SK-N-SH treated with all-trans-retinoic acid at 6 μM for 48 hours (cell line): ENCODE results near the gene LENEP.

Experiments
- ATAC-seq: fragments of 200-7000 bp; cut with Tn5 transposase; 3 replicates; pipeline ENCODE4 v1.9.1; 2020; ENCODE audit warnings: mild to moderate bottlenecking, moderate library complexity
- ARNTL ChIP-seq: fragments of 450-650 bp; formaldehyde crosslinking; IDR thresholded peaks from 2 replicates; pipeline ENCODE4 v1.5.0; 2020; ENCODE audit warnings: low read depth, mild to moderate bottlenecking, moderate library complexity, borderline replicate concordance
- BACH2 ChIP-seq: fragments of 250-450 bp; sonication (Bioruptor Pico); IDR thresholded peaks from 2 replicates; pipeline ENCODE4 v1.9.0; 2021; ENCODE audit warnings: mild to moderate bottlenecking, borderline replicate concordance
- CSDC2 ChIP-seq: fragments of 250-450 bp; sonication (Bioruptor Pico); IDR thresholded peaks from 2 replicates; pipeline ENCODE4 v1.5.0; 2020; ENCODE audit warnings: mild to moderate bottlenecking, moderate library complexity
- ESRRG ChIP-seq: fragments of 250-450 bp; sonication (Bioruptor Pico); IDR thresholded peaks from 2 replicates; pipeline ENCODE4 v1.6.1; 2021; ENCODE audit warnings: mild to moderate bottlenecking
- ISL1 ChIP-seq: fragments of 250-450 bp; sonication (Bioruptor Pico); IDR thresholded peaks from 2 replicates; pipeline ENCODE4 v2.1.2; 2022; ENCODE audit warnings: mild to moderate bottlenecking, moderate library complexity
- OSR1 ChIP-seq: fragments of 250-450 bp; sonication (Bioruptor Pico); IDR thresholded peaks from 2 replicates; pipeline ENCODE4 v1.8.0; 2022; ENCODE audit warnings: moderate library complexity, mild to moderate bottlenecking, inconsistent platforms
- PPARA ChIP-seq: fragments of 250-450 bp; sonication (Bioruptor Pico); IDR thresholded peaks from 2 replicates; pipeline ENCODE4 v1.5.0; 2020; ENCODE audit warnings: mild to moderate bottlenecking, borderline replicate concordance
- RARB ChIP-seq: fragments of 250-450 bp; sonication (Bioruptor Pico); IDR thresholded peaks from 2 replicates; pipeline ENCODE4 v1.8.0; 2021; ENCODE audit warnings: mild to moderate bottlenecking, moderate library complexity
- SNAI2 ChIP-seq: fragments of 250-450 bp; sonication (Bioruptor Pico); IDR thresholded peaks from 2 replicates; pipeline ENCODE4 v1.5.0; 2020; ENCODE audit warnings: mild to moderate bottlenecking, moderate library complexity
- TCF4 ChIP-seq: fragments of 250-450 bp; sonication (Bioruptor Pico); IDR thresholded peaks from 2 replicates; pipeline ENCODE4 v1.8.0; 2021; ENCODE audit warnings: mild to moderate bottlenecking, moderate library complexity, borderline replicate concordance
- TOX ChIP-seq: fragments of 250-450 bp; sonication (Bioruptor Pico); IDR thresholded peaks from 2 replicates; pipeline ENCODE4 v1.8.0; 2021; ENCODE audit warnings: mild to moderate bottlenecking, moderate library complexity, borderline replicate concordance
- ZC3H10 ChIP-seq: fragments of 250-450 bp; sonication (Bioruptor Pico); IDR thresholded peaks from 2 replicates; pipeline ENCODE4 v1.5.1; 2021; ENCODE audit warnings: mild to moderate bottlenecking, moderate library complexity
- ZFP3 ChIP-seq: fragments of 250-450 bp; sonication (Bioruptor Pico); IDR thresholded peaks from 2 replicates; pipeline ENCODE4 v1.5.0; 2020; ENCODE audit warnings: mild to moderate bottlenecking, moderate library complexity
- ZNF565 ChIP-seq: fragments of 450-650 bp; formaldehyde crosslinking; conservative IDR thresholded peaks from 2 replicates; pipeline ENCODE4 v1.5.0; 2020; ENCODE audit warnings: low read depth, mild to moderate bottlenecking, moderate library complexity
- ZNF70 ChIP-seq: fragments of 450-650 bp; formaldehyde crosslinking; IDR thresholded peaks from 2 replicates; pipeline ENCODE4 v1.5.0; 2020; ENCODE audit warnings: mild to moderate bottlenecking, moderate library complexity
- ZNF8 ChIP-seq: fragments of 450-650 bp; formaldehyde crosslinking; IDR thresholded peaks from 2 replicates; pipeline ENCODE4 v1.5.0; 2020; ENCODE audit warnings: mild to moderate bottlenecking, moderate library complexity
- TF ChIP-seq, protein P1 (sequence below): fragments of 250-450 bp; sonication (Bioruptor Pico); IDR thresholded peaks from 2 replicates; pipeline ENCODE4 v1.5.1; 2020; ENCODE audit warnings: low read depth, mild to moderate bottlenecking, moderate library complexity
- TF ChIP-seq, protein P2 (sequence below): fragments of 250-450 bp; sonication (Bioruptor Pico); IDR thresholded peaks from 2 replicates; pipeline ENCODE4 v1.8.0; 2021; ENCODE audit warnings: low read depth, mild to moderate bottlenecking, moderate library complexity, borderline replicate concordance
- TF ChIP-seq, protein P3 (sequence below): fragments of 250-450 bp; sonication (Bioruptor Pico); IDR thresholded peaks from 2 replicates; pipeline ENCODE4 v1.8.0; 2020; ENCODE audit warnings: mild to moderate bottlenecking, moderate library complexity, borderline replicate concordance
- TF ChIP-seq, protein P4 (sequence below): fragments of 250-450 bp; sonication (Bioruptor Pico); IDR thresholded peaks from 2 replicates; pipeline ENCODE4 v1.5.0; 2020; ENCODE audit warnings: mild to moderate bottlenecking, moderate library complexity

LENEP gene

DNA sequence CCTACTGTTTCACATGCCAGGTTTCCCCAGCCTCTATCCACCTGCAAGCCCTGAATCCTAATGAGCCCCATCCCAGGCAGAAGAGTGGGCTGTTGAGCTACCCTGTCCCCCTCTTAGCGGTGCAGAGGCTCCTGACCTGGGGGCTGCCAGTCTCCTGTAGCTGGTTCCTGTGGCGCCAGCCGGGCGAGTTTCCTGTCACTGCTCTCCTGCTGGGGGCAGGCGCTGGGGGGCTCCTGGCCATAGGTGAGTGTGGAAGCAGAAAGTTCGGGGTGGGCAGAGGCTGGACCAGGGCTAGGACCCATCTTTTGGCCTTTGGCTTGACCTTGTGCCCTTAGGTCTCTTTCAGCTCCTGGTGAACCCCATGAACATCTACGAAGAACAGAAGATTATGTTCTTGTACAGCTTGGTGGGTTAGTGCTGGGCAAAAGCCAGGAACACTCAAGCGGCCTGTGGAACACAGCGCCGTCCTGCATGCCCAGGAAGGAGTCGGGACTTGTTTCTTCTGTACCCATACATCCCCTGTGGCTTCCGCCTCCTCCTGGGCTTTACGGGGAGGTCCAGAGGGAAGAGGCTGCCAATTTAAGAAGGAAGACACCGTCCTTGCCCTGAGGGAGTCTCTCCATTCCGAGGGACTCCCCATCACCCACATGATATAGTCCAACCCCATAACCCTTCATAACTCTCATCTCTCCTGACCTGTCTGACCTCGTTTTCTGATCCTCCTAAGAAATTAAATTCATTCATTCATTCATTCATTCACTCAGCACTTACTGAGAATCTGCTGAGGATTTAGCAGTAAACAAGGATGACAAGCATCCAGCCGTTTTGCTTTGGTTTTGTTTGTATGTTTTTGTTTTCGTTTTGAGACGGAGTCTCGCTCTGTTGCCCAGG is 41.2 kb downstream of the LENEP start:
- ATAC-seq = no peak
- TF ChIP-seq PPARA (CRISPR knock-in tag) = no peak

DNA sequence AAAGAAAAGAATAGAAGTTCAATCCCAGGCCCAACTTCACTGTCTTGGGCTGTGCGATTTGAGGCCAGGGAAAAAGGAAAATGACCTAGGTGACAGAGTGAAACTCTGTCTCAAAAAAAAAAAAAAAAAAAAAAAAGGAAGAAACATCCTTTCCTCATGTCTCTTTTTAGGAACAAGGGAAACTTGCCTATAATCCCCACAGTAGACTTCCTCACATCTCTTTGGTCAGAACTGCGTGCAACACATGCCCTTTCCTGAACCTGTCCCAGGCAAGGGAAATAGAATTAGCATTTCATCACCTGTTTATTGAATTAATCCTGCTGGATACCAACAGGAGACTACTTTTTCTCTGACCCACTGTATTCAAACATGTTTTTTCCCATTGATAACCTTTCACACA is 42.5 kb downstream of the LENEP start:
- no peak for TF ChIP-seq SNAI2 (CRISPR knock-in tag)
- TF ChIP-seq ZFP3 = no peak
- TF ChIP-seq ZNF565 (CRISPR knock-in tag) = no peak
- TF ChIP-seq CSDC2 = no peak
- TF ChIP-seq, protein P1, sequence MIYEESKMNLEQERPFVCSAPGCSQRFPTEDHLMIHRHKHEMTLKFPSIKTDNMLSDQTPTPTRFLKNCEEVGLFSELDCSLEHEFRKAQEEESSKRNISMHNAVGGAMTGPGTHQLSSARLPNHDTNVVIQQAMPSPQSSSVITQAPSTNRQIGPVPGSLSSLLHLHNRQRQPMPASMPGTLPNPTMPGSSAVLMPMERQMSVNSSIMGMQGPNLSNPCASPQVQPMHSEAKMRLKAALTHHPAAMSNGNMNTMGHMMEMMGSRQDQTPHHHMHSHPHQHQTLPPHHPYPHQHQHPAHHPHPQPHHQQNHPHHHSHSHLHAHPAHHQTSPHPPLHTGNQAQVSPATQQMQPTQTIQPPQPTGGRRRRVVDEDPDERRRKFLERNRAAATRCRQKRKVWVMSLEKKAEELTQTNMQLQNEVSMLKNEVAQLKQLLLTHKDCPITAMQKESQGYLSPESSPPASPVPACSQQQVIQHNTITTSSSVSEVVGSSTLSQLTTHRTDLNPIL = no peak
- no peak for TF ChIP-seq TOX (CRISPR knock-in tag)
- TF ChIP-seq, protein P2, sequence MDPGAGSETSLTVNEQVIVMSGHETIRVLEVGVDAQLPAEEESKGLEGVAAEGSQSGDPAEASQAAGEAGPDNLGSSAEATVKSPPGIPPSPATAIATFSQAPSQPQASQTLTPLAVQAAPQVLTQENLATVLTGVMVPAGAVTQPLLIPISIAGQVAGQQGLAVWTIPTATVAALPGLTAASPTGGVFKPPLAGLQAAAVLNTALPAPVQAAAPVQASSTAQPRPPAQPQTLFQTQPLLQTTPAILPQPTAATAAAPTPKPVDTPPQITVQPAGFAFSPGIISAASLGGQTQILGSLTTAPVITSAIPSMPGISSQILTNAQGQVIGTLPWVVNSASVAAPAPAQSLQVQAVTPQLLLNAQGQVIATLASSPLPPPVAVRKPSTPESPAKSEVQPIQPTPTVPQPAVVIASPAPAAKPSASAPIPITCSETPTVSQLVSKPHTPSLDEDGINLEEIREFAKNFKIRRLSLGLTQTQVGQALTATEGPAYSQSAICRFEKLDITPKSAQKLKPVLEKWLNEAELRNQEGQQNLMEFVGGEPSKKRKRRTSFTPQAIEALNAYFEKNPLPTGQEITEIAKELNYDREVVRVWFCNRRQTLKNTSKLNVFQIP (CRISPR knock-in tag) = no peak
- TF ChIP-seq, protein P3, sequence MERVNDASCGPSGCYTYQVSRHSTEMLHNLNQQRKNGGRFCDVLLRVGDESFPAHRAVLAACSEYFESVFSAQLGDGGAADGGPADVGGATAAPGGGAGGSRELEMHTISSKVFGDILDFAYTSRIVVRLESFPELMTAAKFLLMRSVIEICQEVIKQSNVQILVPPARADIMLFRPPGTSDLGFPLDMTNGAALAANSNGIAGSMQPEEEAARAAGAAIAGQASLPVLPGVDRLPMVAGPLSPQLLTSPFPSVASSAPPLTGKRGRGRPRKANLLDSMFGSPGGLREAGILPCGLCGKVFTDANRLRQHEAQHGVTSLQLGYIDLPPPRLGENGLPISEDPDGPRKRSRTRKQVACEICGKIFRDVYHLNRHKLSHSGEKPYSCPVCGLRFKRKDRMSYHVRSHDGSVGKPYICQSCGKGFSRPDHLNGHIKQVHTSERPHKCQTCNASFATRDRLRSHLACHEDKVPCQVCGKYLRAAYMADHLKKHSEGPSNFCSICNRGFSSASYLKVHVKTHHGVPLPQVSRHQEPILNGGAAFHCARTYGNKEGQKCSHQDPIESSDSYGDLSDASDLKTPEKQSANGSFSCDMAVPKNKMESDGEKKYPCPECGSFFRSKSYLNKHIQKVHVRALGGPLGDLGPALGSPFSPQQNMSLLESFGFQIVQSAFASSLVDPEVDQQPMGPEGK = no peak
- no peak for TF ChIP-seq TCF4 (CRISPR knock-in tag)
- no peak for TF ChIP-seq BACH2 (CRISPR knock-in tag)
- no peak for TF ChIP-seq PPARA (CRISPR knock-in tag)
- TF ChIP-seq ARNTL (CRISPR knock-in tag) = no peak

DNA sequence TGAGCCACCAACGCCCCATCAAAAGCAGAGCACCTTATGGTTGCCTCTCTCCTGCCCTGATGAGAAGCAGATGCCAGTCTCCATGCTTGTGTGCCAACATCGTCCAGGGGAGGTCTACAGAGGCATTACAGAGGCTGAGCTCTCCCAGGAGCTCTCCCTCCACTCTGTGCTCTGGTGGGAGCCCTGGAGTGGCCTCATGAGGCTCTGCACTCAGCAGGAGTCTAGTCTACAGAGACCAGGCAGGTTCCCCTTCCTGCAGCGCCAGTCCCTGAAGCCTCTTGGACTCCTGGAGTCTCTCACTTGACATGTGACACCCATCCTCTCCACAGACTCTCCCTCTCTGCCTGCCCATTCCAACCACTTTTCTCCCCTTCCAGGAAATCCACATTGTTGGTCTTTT is 43.7 kb downstream of the LENEP start:
- TF ChIP-seq CSDC2 (no peak), ESRRG (no peak), ISL1 (CRISPR knock-in tag) (no peak), TOX (CRISPR knock-in tag) (no peak), ZNF8 (CRISPR knock-in tag) (no peak), ARNTL (CRISPR knock-in tag) (no peak), SNAI2 (CRISPR knock-in tag) (no peak), BACH2 (CRISPR knock-in tag) (no peak), OSR1 (CRISPR knock-in tag) (no peak), ZC3H10 (no peak), ZNF70 (CRISPR knock-in tag) (no peak), RARB (CRISPR knock-in tag) (no peak), ZFP3 (no peak), PPARA (CRISPR knock-in tag) (no peak)
- TF ChIP-seq, protein P1 = no peak
- TF ChIP-seq, protein P2 (CRISPR knock-in tag) = no peak
- TF ChIP-seq, protein P4, sequence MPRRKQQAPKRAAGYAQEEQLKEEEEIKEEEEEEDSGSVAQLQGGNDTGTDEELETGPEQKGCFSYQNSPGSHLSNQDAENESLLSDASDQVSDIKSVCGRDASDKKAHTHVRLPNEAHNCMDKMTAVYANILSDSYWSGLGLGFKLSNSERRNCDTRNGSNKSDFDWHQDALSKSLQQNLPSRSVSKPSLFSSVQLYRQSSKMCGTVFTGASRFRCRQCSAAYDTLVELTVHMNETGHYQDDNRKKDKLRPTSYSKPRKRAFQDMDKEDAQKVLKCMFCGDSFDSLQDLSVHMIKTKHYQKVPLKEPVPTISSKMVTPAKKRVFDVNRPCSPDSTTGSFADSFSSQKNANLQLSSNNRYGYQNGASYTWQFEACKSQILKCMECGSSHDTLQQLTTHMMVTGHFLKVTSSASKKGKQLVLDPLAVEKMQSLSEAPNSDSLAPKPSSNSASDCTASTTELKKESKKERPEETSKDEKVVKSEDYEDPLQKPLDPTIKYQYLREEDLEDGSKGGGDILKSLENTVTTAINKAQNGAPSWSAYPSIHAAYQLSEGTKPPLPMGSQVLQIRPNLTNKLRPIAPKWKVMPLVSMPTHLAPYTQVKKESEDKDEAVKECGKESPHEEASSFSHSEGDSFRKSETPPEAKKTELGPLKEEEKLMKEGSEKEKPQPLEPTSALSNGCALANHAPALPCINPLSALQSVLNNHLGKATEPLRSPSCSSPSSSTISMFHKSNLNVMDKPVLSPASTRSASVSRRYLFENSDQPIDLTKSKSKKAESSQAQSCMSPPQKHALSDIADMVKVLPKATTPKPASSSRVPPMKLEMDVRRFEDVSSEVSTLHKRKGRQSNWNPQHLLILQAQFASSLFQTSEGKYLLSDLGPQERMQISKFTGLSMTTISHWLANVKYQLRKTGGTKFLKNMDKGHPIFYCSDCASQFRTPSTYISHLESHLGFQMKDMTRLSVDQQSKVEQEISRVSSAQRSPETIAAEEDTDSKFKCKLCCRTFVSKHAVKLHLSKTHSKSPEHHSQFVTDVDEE (CRISPR knock-in tag) = no peak
- ATAC-seq = peak; percentile 22; the same call in 2 of the 3 replicates

More for the DNA sequence above, 42.5 kb downstream of the LENEP start:
- no peak for ATAC-seq
